ENCODE results near the gene MAP3K14.

The MAP3K14 gene

GRCh38 chr17:45300060-45300751 is 16.6 kb downstream of the MAP3K14 start:
- DNase-seq (ENCODE audit: low spot score), result no peak

GRCh38 chr17:45299361-45299760 is 17.5 kb downstream of the MAP3K14 start:
- no peak for DNase-seq (ENCODE audit: low spot score)

- DNase-seq (ENCODE audit: low spot score), result no peak
Observed at GRCh38 chr17:45298546-45299285, 18.1 kb downstream of the MAP3K14 start.

- no peak for DNase-seq (ENCODE audit: low spot score)
Observed at GRCh38 chr17:45296833-45297124, 20.0 kb downstream of the MAP3K14 start.

- DNase-seq (ENCODE audit: low spot score), result no peak
Observed at GRCh38 chr17:45296003-45296832, 20.6 kb downstream of the MAP3K14 start.

GRCh38 chr17:45294506-45294905 is 22.3 kb downstream of the MAP3K14 start:
- DNase-seq (ENCODE audit: low spot score), result no peak

- DNase-seq (ENCODE audit: low spot score), result peak; percentile 92
Observed at GRCh38 chr17:45293413-45294211, 23.2 kb downstream of the MAP3K14 start.

- DNase-seq (ENCODE audit: low spot score), result no peak
Observed at GRCh38 chr17:45292696-45293412, 24.0 kb downstream of the MAP3K14 start.

- DNase-seq (ENCODE audit: low spot score), result no peak
Observed at GRCh38 chr17:45291171-45291805, 25.5 kb downstream of the MAP3K14 start.

GRCh38 chr17:45290269-45290765 is 26.5 kb downstream of the MAP3K14 start:
- no peak for DNase-seq (ENCODE audit: low spot score)

- DNase-seq (ENCODE audit: low spot score), result no peak
Observed at GRCh38 chr17:45289301-45290268, 27.2 kb downstream of the MAP3K14 start.

- no peak for DNase-seq (ENCODE audit: low spot score)
Observed at GRCh38 chr17:45288825-45289224, 28.0 kb downstream of the MAP3K14 start.

GRCh38 chr17:45287526-45288500 is 29.0 kb downstream of the MAP3K14 start:
- DNase-seq (ENCODE audit: low spot score), result no peak

- DNase-seq (ENCODE audit: low spot score), result no peak
Observed at GRCh38 chr17:45286286-45286685, 30.5 kb downstream of the MAP3K14 start.

- DNase-seq (ENCODE audit: low spot score), result no peak
Observed at GRCh38 chr17:45284176-45285140, 32.4 kb downstream of the MAP3K14 start.

- no peak for DNase-seq (ENCODE audit: low spot score)
Observed at GRCh38 chr17:45283711-45284110, 33.1 kb downstream of the MAP3K14 start.

Data from COLO829 (cell line).